HG03175 (cell line): ENCODE results near the gene TPSB2.
"Not testable (repeated sequence)": the region's sequence is repeated elsewhere in the genome, so short reads cannot be mapped to it uniquely, and the experiment has no call there.

Source experiments
- ATAC-seq: cut with Tn5 transposase; IDR thresholded peaks from one replicate; pipeline ENCODE4 v1.9.1; 2021; ENCODE audit warnings: mild to moderate bottlenecking, moderate library complexity; ENCODE audit not compliant: unreplicated experiment

TPSB2 gene

GRCh38 chr16:1206786-1207185, 23.2 kb downstream of the TPSB2 start:
- no peak for ATAC-seq

- no peak for ATAC-seq
Measured at GRCh38 chr16:1206326-1206725, 23.7 kb downstream of the TPSB2 start.

GRCh38 chr16:1204933-1205332, 25.1 kb downstream of the TPSB2 start:
- no peak for ATAC-seq

GRCh38 chr16:1202274-1202673, 27.7 kb downstream of the TPSB2 start:
- ATAC-seq, result no peak

- no peak for ATAC-seq
Measured at GRCh38 chr16:1201444-1201843, 28.5 kb downstream of the TPSB2 start.

GRCh38 chr16:1200014-1200627, 29.9 kb downstream of the TPSB2 start:
- no peak for ATAC-seq

GRCh38 chr16:1199347-1200013, 30.5 kb downstream of the TPSB2 start:
- ATAC-seq, result no peak

GRCh38 chr16:1198671-1199346, 31.2 kb downstream of the TPSB2 start:
- ATAC-seq, result not testable (repeated sequence)

GRCh38 chr16:1198194-1198593, 31.8 kb downstream of the TPSB2 start:
- ATAC-seq, result no peak

GRCh38 chr16:1197237-1197866, 32.6 kb downstream of the TPSB2 start:
- ATAC-seq, result no peak

- no peak for ATAC-seq
Measured at GRCh38 chr16:1196494-1196893, 33.5 kb downstream of the TPSB2 start.

- no peak for ATAC-seq
Measured at GRCh38 chr16:1195393-1195666, 34.7 kb downstream of the TPSB2 start.

GRCh38 chr16:1194665-1195392, 35.2 kb downstream of the TPSB2 start:
- ATAC-seq, result no peak

- no peak for ATAC-seq
Measured at GRCh38 chr16:1193825-1194581, 36.0 kb downstream of the TPSB2 start.

- ATAC-seq, result no peak
Measured at GRCh38 chr16:1193143-1193824, 36.7 kb downstream of the TPSB2 start.

- no peak for ATAC-seq
Measured at GRCh38 chr16:1192384-1193073, 37.5 kb downstream of the TPSB2 start.

GRCh38 chr16:1190789-1191188, 39.2 kb downstream of the TPSB2 start:
- ATAC-seq, result not testable (repeated sequence)

- ATAC-seq, result no peak
Measured at GRCh38 chr16:1189455-1189854, 40.5 kb downstream of the TPSB2 start.

GRCh38 chr16:1188432-1189189, 41.4 kb downstream of the TPSB2 start:
- no peak for ATAC-seq
